ENCODE data around the gene CRTC3. TPM values are rescaled to one million over a fixed set of nuclear protein-coding genes. Genes with fewer than 3 reads are reported as not detected.

The CRTC3 gene
- total RNA-seq, 4 donors from 2014 or later, result 46.4 to 66.8 (median 59.8) TPM

GRCh38 chr15:90691369-90691768 is 161.6 kb downstream of the CRTC3 start:
- H3K36me3 ChIP-seq, result no peaks in the 10 kb centered on the region
- no peaks in the 10 kb centered on the region for H3K9me3 ChIP-seq
- DNase-seq (ENCODE audit: extremely low spot score), result no peak
- H3K4me1 ChIP-seq, result no peaks in the 10 kb centered on the region
- 96% methylated on average over 4 of the region's 4 CpGs for WGBS
- H3K4me3 ChIP-seq, result no peak overlapping the region
- no peaks in the 10 kb centered on the region for H3K27me3 ChIP-seq
- intact Hi-C loops (cut with DNase I), result loop anchor here (5.0 kb wide), 1 partner anchor 44 kb away; no protein-coding TSS in a partner anchor
- TF ChIP-seq CTCF (IDR thresholded peaks at IDR 0.05), result no peak
- no peak for TF ChIP-seq POLR2A (IDR thresholded peaks at IDR 0.05; ENCODE audit: low read depth)
- TF ChIP-seq POLR2AphosphoS5 (IDR thresholded peaks at IDR 0.05), result no peak
- TF ChIP-seq EP300 (IDR thresholded peaks at IDR 0.05), result no peak
- H3K27ac ChIP-seq (replicated peaks in 1 of 4), result no peak overlapping the region

- 88% methylated on average over 4 of the region's 4 CpGs for WGBS
- H3K4me3 ChIP-seq, result no peak overlapping the region
- no peaks in the 10 kb centered on the region for H3K4me1 ChIP-seq
- intact Hi-C loops (cut with DNase I), result loop anchor here (5.0 kb wide), 1 partner anchor 45 kb away; no protein-coding TSS in a partner anchor
- no peaks in the 10 kb centered on the region for H3K36me3 ChIP-seq
- H3K9me3 ChIP-seq, result no peaks in the 10 kb centered on the region
- no peak overlapping the region for H3K27ac ChIP-seq (replicated peaks in 1 of 4)
- no peaks in the 10 kb centered on the region for H3K27me3 ChIP-seq
- DNase-seq (ENCODE audit: extremely low spot score), result no peak
- TF ChIP-seq POLR2AphosphoS5 (IDR thresholded peaks at IDR 0.05), result no peak
- TF ChIP-seq EP300 (IDR thresholded peaks at IDR 0.05), result no peak
These were observed 162.5 kb downstream of the CRTC3 start for GRCh38 chr15:90691982-90692773.

Other genes with a start within 250 kb of the CRTC3 start
- 1 to 10 TPM; 1.5 to 2.3 (median 1.7) TPM for gene ZNF774, start 177.6 kb upstream of the CRTC3 start, total RNA-seq
- gene IQGAP1, start 141.7 kb upstream of the CRTC3 start, total RNA-seq, result 100 to 1,000 TPM; 212 to 293 (median 251) TPM
- gene BLM, start 187.4 kb downstream of the CRTC3 start, total RNA-seq, result 1 to 10 TPM in 1 of 4 donors, under 1 TPM in 3; under 0.01 to 1.5 (median 0.73) TPM

Measured in esophagus muscularis mucosa (tissue), 4 donors.